NCI-H345 treated with DMSO at 0.1 percent for 48 hours (cell line): ENCODE data around the gene SSTR5.
"Not testable (repeated sequence)": the region's sequence is repeated elsewhere in the genome, so short reads cannot be mapped to it uniquely, and the experiment has no call there.

Source experiments
- DNase-seq: peaks from one replicate; lab custom pipeline; 2025; ENCODE audit not compliant: unreplicated experiment; lab: John Stamatoyannopoulos, UW

The SSTR5 gene

GRCh38 chr16:1072526-1073261 lies at the start of gene SSTR5:
SSTR5 (plus strand) TSS chr16:1072747; CDS start chr16:1078869, 6,122 bp downstream.
- DNase-seq: no peak

- DNase-seq: no peak
Measured at GRCh38 chr16:1024138-1024537, 48.4 kb upstream of the SSTR5 start.

- DNase-seq: not testable (repeated sequence)
Measured at GRCh38 chr16:1025183-1025809, 47.3 kb upstream of the SSTR5 start.

- no peak for DNase-seq
Measured at GRCh38 chr16:1026057-1026783, 46.3 kb upstream of the SSTR5 start.

- DNase-seq: no peak
Measured at GRCh38 chr16:1026784-1027500, 45.6 kb upstream of the SSTR5 start.

- no peak for DNase-seq
Measured at GRCh38 chr16:1027501-1027815, 45.1 kb upstream of the SSTR5 start.

- DNase-seq: no peak
Measured at GRCh38 chr16:1028056-1028455, 44.5 kb upstream of the SSTR5 start.

GRCh38 chr16:1028524-1029258 lies 43.9 kb upstream of the SSTR5 start:
- no peak for DNase-seq

- DNase-seq: no peak
Measured at GRCh38 chr16:1029259-1029545, 43.3 kb upstream of the SSTR5 start.

- DNase-seq: no peak
Measured at GRCh38 chr16:1030473-1030901, 42.1 kb upstream of the SSTR5 start.

- no peak for DNase-seq
Measured at GRCh38 chr16:1031666-1032065, 40.9 kb upstream of the SSTR5 start.

- no peak for DNase-seq
Measured at GRCh38 chr16:1032607-1033006, 39.9 kb upstream of the SSTR5 start.

- no peak for DNase-seq
Measured at GRCh38 chr16:1033128-1033679, 39.3 kb upstream of the SSTR5 start.

- no peak for DNase-seq
Measured at GRCh38 chr16:1034230-1035065, 38.1 kb upstream of the SSTR5 start.

- DNase-seq: no peak
Measured at GRCh38 chr16:1035066-1035415, 37.5 kb upstream of the SSTR5 start.

- no peak for DNase-seq
Measured at GRCh38 chr16:1036166-1036565, 36.4 kb upstream of the SSTR5 start.

GRCh38 chr16:1036726-1037393 lies 35.7 kb upstream of the SSTR5 start:
- DNase-seq: no peak

- DNase-seq: no peak
Measured at GRCh38 chr16:1037394-1038257, 34.9 kb upstream of the SSTR5 start.

- no peak for DNase-seq
Measured at GRCh38 chr16:1038932-1039331, 33.6 kb upstream of the SSTR5 start.
